A673 (cell line): ENCODE results near the gene WDR55. TPM values are rescaled to one million over a fixed set of nuclear protein-coding genes. Genes with fewer than 3 reads are reported as not detected.

Experiments
- BruUV-seq: library from RNA; stranded (reverse); fragments of 400-500 nt; replicated peaks from 2 replicates; lab custom pipeline; 2021; lab: Mats Ljungman, UMichigan
- CTCF ChIA-PET: fragments of 300-600 bp; sonication (Branson Sonifier 250); formaldehyde crosslinking; loops from one replicate; lab custom pipeline; 2022; ENCODE audit warnings: antibody characterized with exemption; lab: Charles Lee
- POLR2A ChIA-PET: fragments of 300-600 bp; sonication (Branson Sonifier 250); formaldehyde crosslinking; loops from one replicate; lab custom pipeline; 2022; ENCODE audit warnings: antibody characterized with exemption; ENCODE audit not compliant: low non-redundant PET; lab: Charles Lee
- DNase-seq: peaks from one replicate; pipeline ENCODE4 v3.0.0-alpha.2; 2015; ENCODE audit warnings: low spot score
- H3K27ac ChIP-seq: fragments of 200-600 bp; sonication (generic); 2 replicates; pipeline ENCODE4 v1.5.1; 2016; ENCODE audit warnings: mixed run types, low read depth, mild to moderate bottlenecking, mixed read lengths, antibody characterized with exemption, low read length; ENCODE audit not compliant: poor library complexity, severe bottlenecking
- H3K27me3 ChIP-seq: fragments of 200-600 bp; sonication (generic); replicated peaks from 2 replicates; pipeline ENCODE4 v1.6.1; 2017; ENCODE audit warnings: mixed run types, low read depth, mild to moderate bottlenecking, mixed read lengths, antibody characterized with exemption, low read length; ENCODE audit not compliant: insufficient read depth, poor library complexity
- H3K36me3 ChIP-seq: fragments of 200-600 bp; sonication (generic); 2 replicates; pipeline ENCODE4 v1.6.1; 2016; ENCODE audit warnings: mixed run types, mild to moderate bottlenecking, mixed read lengths, antibody characterized with exemption, low read length; ENCODE audit not compliant: insufficient read depth, poor library complexity, severe bottlenecking
- H3K4me1 ChIP-seq: fragments of 200-600 bp; sonication (generic); 2 replicates; pipeline ENCODE4 v1.6.1; 2017; ENCODE audit warnings: mixed run types, mild to moderate bottlenecking, mixed read lengths, antibody characterized with exemption, low read length; ENCODE audit not compliant: insufficient read depth, poor library complexity, severe bottlenecking
- H3K4me3 ChIP-seq: fragments of 200-600 bp; sonication (generic); 2 replicates; pipeline ENCODE4 v1.5.1; 2016; ENCODE audit warnings: low read depth, mixed run types, mild to moderate bottlenecking, mixed read lengths, low read length; ENCODE audit not compliant: poor library complexity, severe bottlenecking
- H3K9me3 ChIP-seq: fragments of 200-600 bp; sonication (generic); 2 replicates; pipeline ENCODE4 v1.6.1; 2016; ENCODE audit warnings: mixed run types, low read depth, mild to moderate bottlenecking, mixed read lengths, antibody characterized with exemption, low read length; ENCODE audit not compliant: poor library complexity, severe bottlenecking
- EZH2 ChIP-seq: fragments of 200-600 bp; sonication (generic); IDR thresholded peaks from 2 replicates; pipeline ENCODE4 v1.6.1; 2017; ENCODE audit warnings: borderline replicate concordance, low read depth, mild to moderate bottlenecking, mixed read lengths, antibody characterized with exemption, low read length; ENCODE audit not compliant: poor library complexity, severe bottlenecking
- intact Hi-C: fragments of 100-400 bp; cut with micrococcal nuclease; formaldehyde crosslinking; loops from one replicate; pipeline ENCODE4 v1.10.0; 2022; ENCODE audit not compliant: unreplicated experiment
- total RNA-seq: library from RNA; stranded (reverse); gene quantifications from 2 replicates; pipeline ENCODE4 v1.2.3, GENCODE V29; 2021
- TF ChIP-seq, protein P1 (sequence below): fragments of 300-800, 200-600 bp; sonication (generic); conservative IDR thresholded peaks from 2 replicates; pipeline ENCODE4 v1.5.1; 2017; ENCODE audit warnings: low read depth, mild to moderate bottlenecking, antibody characterized with exemption, low read length, moderate library complexity, mixed read lengths

The WDR55 gene
- total RNA-seq, 1 experiment from 2014 or later = 33.2 TPM

GRCh38 chr5:140674211-140674610 is 9.5 kb downstream of the WDR55 start:
- Histone ChIP-seq H3K9me3 (no peaks in the 10 kb centered on the region), H3K27me3 (no peaks in the 10 kb centered on the region), H3K36me3 (peaks cover 77% of the 10 kb centered on the region), H3K27ac (no peak overlapping the region), H3K4me1 (no peaks in the 10 kb centered on the region), H3K4me3 (no peak overlapping the region)
- no peak for TF ChIP-seq EZH2
- TF ChIP-seq, protein P1, sequence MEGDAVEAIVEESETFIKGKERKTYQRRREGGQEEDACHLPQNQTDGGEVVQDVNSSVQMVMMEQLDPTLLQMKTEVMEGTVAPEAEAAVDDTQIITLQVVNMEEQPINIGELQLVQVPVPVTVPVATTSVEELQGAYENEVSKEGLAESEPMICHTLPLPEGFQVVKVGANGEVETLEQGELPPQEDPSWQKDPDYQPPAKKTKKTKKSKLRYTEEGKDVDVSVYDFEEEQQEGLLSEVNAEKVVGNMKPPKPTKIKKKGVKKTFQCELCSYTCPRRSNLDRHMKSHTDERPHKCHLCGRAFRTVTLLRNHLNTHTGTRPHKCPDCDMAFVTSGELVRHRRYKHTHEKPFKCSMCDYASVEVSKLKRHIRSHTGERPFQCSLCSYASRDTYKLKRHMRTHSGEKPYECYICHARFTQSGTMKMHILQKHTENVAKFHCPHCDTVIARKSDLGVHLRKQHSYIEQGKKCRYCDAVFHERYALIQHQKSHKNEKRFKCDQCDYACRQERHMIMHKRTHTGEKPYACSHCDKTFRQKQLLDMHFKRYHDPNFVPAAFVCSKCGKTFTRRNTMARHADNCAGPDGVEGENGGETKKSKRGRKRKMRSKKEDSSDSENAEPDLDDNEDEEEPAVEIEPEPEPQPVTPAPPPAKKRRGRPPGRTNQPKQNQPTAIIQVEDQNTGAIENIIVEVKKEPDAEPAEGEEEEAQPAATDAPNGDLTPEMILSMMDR = no peak
- ChIA-PET CTCF (no interaction called here), POLR2A (interaction anchor here (0.6 kb wide), 1 partner anchor 16 kb away, joined by 6 read pairs; no protein-coding TSS in a partner anchor)
- DNase-seq = no peak
- BruUV-seq = TSS peak; percentile 90
- intact Hi-C loops = no loop called here

DNA sequence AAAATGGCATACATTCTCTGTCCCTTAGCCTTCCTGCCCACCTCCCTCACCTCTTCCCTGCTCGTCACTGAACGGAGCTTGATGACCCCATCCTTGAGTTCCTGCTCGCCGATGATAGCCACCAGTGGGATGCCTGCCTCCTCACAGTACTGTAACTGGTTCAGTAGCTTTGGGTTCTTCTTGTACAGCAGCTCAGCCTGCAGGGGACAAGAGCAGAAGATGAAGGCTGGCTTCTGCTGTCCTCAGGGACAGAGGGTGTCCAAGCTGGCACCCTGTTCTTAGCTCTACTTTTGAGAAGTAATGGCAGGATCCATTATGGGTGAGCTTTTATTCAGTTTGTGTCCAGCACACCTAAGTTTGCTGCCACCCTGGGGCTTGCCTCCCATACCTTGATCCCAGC is 9.9 kb downstream of the WDR55 start:
- intact Hi-C loops = no loop called here
- no peak for TF ChIP-seq EZH2
- TF ChIP-seq, protein P1 = no peak
- POLR2A ChIA-PET = interaction anchor here (0.6 kb wide), 2 partner anchors 16 to 20 kb away, joined by 4 to 6 read pairs; no protein-coding TSS in a partner anchor
- DNase-seq = no peak
- H3K36me3 ChIP-seq = peaks cover 77% of the 10 kb centered on the region
- H3K27me3 ChIP-seq = no peaks in the 10 kb centered on the region
- no peaks in the 10 kb centered on the region for H3K9me3 ChIP-seq
- H3K4me3 ChIP-seq = no peak overlapping the region
- CTCF ChIA-PET = interaction anchor here (0.7 kb wide), 1 partner anchor 17 kb away, joined by 4 read pairs; the partner anchor contains the start of genes HARS1 and HARS2
- no TSS peak for BruUV-seq
- H3K4me1 ChIP-seq = no peaks in the 10 kb centered on the region
- H3K27ac ChIP-seq = no peak overlapping the region

GRCh38 chr5:140677947-140678346 is 13.2 kb downstream of the WDR55 start:
- H3K4me1 ChIP-seq = no peaks in the 10 kb centered on the region
- intact Hi-C loops = no loop called here
- CTCF ChIA-PET = no interaction called here
- no peaks in the 10 kb centered on the region for H3K9me3 ChIP-seq
- no peak for TF ChIP-seq EZH2
- TF ChIP-seq, protein P1 = no peak
- no peak for DNase-seq
- H3K4me3 ChIP-seq = no peak overlapping the region
- no TSS peak for BruUV-seq
- H3K36me3 ChIP-seq = peaks cover 62% of the 10 kb centered on the region
- no peak overlapping the region for H3K27ac ChIP-seq
- POLR2A ChIA-PET = no interaction called here
- H3K27me3 ChIP-seq = no peaks in the 10 kb centered on the region
